OCI-LY3 (cell line): Measurements from ENCODE around the gene GRIK1.

Experiments
- H2AFZ ChIP-seq: fragments of 200-600, 300-600 bp; shearing (Covaris generic); 2 replicates; pipeline ENCODE4 v1.6.0; 2014; ENCODE audit warnings: antibody characterized with exemption, low read depth, low read length
- H3K27ac ChIP-seq: fragments of 200-600, 300-600 bp; sonication (generic); 2 replicates; pipeline ENCODE4 v1.5.1; 2014; ENCODE audit warnings: mild to moderate bottlenecking, low read length, moderate library complexity, mixed read lengths
- H3K27me3 ChIP-seq: fragments of 200-600, 300-600 bp; sonication (generic); 2 replicates; pipeline ENCODE4 v1.6.1; 2014; ENCODE audit warnings: low read depth, low read length, mixed read lengths
- H3K36me3 ChIP-seq: fragments of 200-600, 300-600 bp; sonication (generic); replicated peaks from 2 replicates; pipeline ENCODE3; 2014; ENCODE audit warnings: low read depth, low read length, mixed read lengths
- H3K4me1 ChIP-seq: fragments of 300-600, 200-600 bp; sonication (generic); 2 replicates; pipeline ENCODE4 v1.6.1; 2014; ENCODE audit warnings: low read length, mixed read lengths
- H3K4me2 ChIP-seq: fragments of 200-600, 300-600 bp; sonication (generic); 2 replicates; pipeline ENCODE4 v1.6.1; 2014; ENCODE audit warnings: low read length, mixed read lengths
- H3K4me3 ChIP-seq: fragments of 300-600, 200-600 bp; sonication (generic); 2 replicates; pipeline ENCODE4 v1.5.1; 2014; ENCODE audit warnings: antibody characterized with exemption, mild to moderate bottlenecking, low read length, moderate library complexity
- H3K79me2 ChIP-seq: fragments of 300-600, 200-600 bp; shearing (Covaris generic); 2 replicates; pipeline ENCODE4 v1.6.1; 2014; ENCODE audit warnings: mild to moderate bottlenecking, low read length, mixed read lengths
- H3K9ac ChIP-seq: fragments of 300-600, 200-600 bp; shearing (Covaris generic); 2 replicates; pipeline ENCODE4 v1.6.0; 2014; ENCODE audit warnings: mild to moderate bottlenecking, low read length, moderate library complexity
- H3K9me3 ChIP-seq: fragments of 200-600, 300-600 bp; shearing (Covaris generic); 2 replicates; pipeline ENCODE4 v1.6.1; 2014; ENCODE audit warnings: low read length, mixed read lengths; ENCODE audit not compliant: insufficient read depth
- H4K20me1 ChIP-seq: fragments of 200-600, 300-600 bp; sonication (generic); 2 replicates; pipeline ENCODE4 v1.6.1; 2016; ENCODE audit warnings: low read length, mixed read lengths; ENCODE audit not compliant: insufficient read depth
- EZH2phosphoT487 ChIP-seq: fragments of 200-600 bp; shearing (Covaris generic); IDR thresholded peaks from 2 replicates; pipeline ENCODE4 v1.6.1; 2018; ENCODE audit warnings: antibody characterized with exemption, mixed run types, low read depth
- TF ChIP-seq, protein P1 (sequence below): fragments of 200-600, 300-600 bp; sonication (generic); IDR thresholded peaks from 2 replicates; pipeline ENCODE4 v1.5.1; 2014; ENCODE audit warnings: antibody characterized with exemption, low read length, low read depth

The GRIK1 gene

DNA sequence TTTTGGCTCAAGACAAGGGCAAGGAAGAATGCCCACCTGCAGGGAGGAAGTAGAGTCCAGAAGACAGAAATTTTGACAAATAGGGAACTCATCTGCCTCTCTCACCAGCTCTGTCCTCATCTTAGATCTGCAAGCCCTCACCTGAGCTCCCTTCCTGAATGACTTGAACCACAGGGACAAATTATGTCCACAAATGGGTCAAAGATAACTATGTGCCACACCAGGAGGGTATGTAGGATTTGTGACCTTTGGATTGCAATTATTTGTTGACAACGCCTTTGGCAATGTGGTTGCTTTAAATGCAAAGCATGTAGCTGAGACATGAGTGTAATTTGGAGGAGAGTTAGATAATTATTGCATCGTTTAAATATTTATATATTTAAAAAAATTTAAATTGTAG is 79.5 kb downstream of the GRIK1 start:
- Histone ChIP-seq H3K4me2 (no peak overlapping the region), H3K4me1 (no peaks in the 10 kb centered on the region), H3K27me3 (no peaks in the 10 kb centered on the region), H4K20me1 (no peaks in the 10 kb centered on the region), H3K27ac (no peak overlapping the region), H3K36me3 (no peaks in the 10 kb centered on the region), H2AFZ (no peak overlapping the region), H3K9ac (no peak overlapping the region), H3K4me3 (no peak overlapping the region), H3K79me2 (no peaks in the 10 kb centered on the region), H3K9me3 (no peaks in the 10 kb centered on the region)
- no peak for TF ChIP-seq EZH2phosphoT487
- TF ChIP-seq, protein P1, sequence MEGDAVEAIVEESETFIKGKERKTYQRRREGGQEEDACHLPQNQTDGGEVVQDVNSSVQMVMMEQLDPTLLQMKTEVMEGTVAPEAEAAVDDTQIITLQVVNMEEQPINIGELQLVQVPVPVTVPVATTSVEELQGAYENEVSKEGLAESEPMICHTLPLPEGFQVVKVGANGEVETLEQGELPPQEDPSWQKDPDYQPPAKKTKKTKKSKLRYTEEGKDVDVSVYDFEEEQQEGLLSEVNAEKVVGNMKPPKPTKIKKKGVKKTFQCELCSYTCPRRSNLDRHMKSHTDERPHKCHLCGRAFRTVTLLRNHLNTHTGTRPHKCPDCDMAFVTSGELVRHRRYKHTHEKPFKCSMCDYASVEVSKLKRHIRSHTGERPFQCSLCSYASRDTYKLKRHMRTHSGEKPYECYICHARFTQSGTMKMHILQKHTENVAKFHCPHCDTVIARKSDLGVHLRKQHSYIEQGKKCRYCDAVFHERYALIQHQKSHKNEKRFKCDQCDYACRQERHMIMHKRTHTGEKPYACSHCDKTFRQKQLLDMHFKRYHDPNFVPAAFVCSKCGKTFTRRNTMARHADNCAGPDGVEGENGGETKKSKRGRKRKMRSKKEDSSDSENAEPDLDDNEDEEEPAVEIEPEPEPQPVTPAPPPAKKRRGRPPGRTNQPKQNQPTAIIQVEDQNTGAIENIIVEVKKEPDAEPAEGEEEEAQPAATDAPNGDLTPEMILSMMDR: no peak

DNA sequence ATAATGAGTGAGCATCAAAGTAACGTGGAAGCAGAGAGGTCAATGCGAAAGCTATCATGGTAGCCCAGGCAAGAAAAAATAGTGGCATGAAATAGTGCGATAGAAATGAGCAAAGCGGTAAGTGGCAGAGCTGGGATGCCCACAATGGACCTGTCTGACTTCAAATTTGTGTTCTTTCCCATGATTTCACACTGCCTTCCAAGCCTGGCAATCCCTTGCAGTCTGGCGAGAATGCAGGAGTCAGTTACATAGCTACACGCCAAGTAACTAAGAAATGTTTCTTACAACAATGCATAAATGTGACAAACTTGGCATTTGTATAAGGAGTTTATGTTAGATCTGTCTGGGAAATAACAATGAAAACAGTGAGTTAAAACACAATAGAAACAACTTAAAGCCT is 82.6 kb downstream of the GRIK1 start:
- Histone ChIP-seq H3K9ac (no peak overlapping the region), H3K27me3 (no peaks in the 10 kb centered on the region), H3K27ac (no peak overlapping the region), H3K4me1 (no peaks in the 10 kb centered on the region), H3K9me3 (no peaks in the 10 kb centered on the region), H3K36me3 (no peaks in the 10 kb centered on the region), H4K20me1 (no peaks in the 10 kb centered on the region), H3K4me2 (no peak overlapping the region), H2AFZ (no peak overlapping the region), H3K79me2 (no peaks in the 10 kb centered on the region), H3K4me3 (no peak overlapping the region)
- no peak for TF ChIP-seq EZH2phosphoT487
- TF ChIP-seq, protein P1: no peak

DNA sequence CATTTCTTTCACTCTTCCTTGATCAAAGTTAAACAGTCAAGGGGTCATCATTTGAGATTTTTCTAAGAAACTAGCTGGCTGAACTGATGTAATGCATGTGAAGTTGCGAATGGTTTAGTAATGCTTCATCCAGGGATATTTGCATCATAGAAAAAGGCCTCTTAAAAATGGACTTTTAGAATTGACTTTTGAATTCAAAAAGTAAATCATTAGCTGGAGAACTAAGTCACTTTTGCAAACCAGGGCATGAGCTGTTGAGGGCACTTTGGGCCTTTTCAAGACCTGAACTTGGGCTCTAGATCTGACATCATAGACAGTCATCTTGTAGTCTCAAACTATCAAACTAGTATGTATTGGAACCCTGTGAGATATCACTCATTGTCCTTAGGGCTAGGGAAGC is 85.0 kb downstream of the GRIK1 start:
- Histone ChIP-seq H4K20me1 (no peaks in the 10 kb centered on the region), H3K4me2 (no peak overlapping the region)
- no peak for TF ChIP-seq EZH2phosphoT487
- TF ChIP-seq, protein P1: no peak

DNA sequence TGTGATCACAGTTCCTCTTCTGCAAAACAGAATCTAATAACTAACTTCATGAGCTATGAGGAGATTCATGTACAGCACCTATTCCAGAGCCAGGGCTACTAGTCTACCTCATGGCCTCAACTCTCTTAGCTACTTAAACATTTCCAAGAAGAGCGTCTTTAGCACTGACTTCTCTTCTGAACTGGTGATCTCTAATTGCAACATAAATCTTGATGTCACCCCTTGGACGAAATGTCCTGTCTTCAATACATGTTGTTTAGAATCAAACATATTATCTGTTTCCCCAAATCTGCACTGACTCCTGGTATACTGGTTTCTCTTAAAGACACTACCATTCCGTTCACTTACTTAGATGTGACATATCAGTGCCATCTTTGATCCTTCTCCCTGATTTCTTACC is 88.2 kb downstream of the GRIK1 start:
- no peak overlapping the region for H3K4me2 ChIP-seq
- no peak overlapping the region for H2AFZ ChIP-seq
- H3K36me3 ChIP-seq: no peaks in the 10 kb centered on the region
- H3K27me3 ChIP-seq: no peaks in the 10 kb centered on the region
- TF ChIP-seq, protein P1: no peak
- no peak for TF ChIP-seq EZH2phosphoT487
- H3K27ac ChIP-seq: no peak overlapping the region
- H3K9ac ChIP-seq: no peak overlapping the region
- H3K9me3 ChIP-seq: no peaks in the 10 kb centered on the region
- H3K79me2 ChIP-seq: no peaks in the 10 kb centered on the region
- no peak overlapping the region for H3K4me3 ChIP-seq
- 0 out of 2 replicates have a peak, but pooled peaks cover 6% of the 10 kb centered on the region for H3K4me1 ChIP-seq
- no peaks in the 10 kb centered on the region for H4K20me1 ChIP-seq

More for the DNA sequence above, 85.0 kb downstream of the GRIK1 start:
- no peak overlapping the region for H3K4me3 ChIP-seq
- H3K79me2 ChIP-seq: no peaks in the 10 kb centered on the region
- H3K9me3 ChIP-seq: no peaks in the 10 kb centered on the region
- H2AFZ ChIP-seq: no peak overlapping the region
- H3K27ac ChIP-seq: no peak overlapping the region
- 0 out of 2 replicates have a peak, but pooled peaks cover 3% of the 10 kb centered on the region for H3K4me1 ChIP-seq
- no peaks in the 10 kb centered on the region for H3K36me3 ChIP-seq
- no peaks in the 10 kb centered on the region for H3K27me3 ChIP-seq
- H3K9ac ChIP-seq: no peak overlapping the region
